ENCODE measurements around the gene MBD5. TPM values are rescaled to one million over a fixed set of nuclear protein-coding genes. Genes with fewer than 3 reads are reported as not detected.

Gene MBD5
- polyA plus RNA-seq, 1 donor (not counting 4 experiments of a cell fraction or from before 2014, with no cell fraction given) = 20.1 TPM

DNA sequence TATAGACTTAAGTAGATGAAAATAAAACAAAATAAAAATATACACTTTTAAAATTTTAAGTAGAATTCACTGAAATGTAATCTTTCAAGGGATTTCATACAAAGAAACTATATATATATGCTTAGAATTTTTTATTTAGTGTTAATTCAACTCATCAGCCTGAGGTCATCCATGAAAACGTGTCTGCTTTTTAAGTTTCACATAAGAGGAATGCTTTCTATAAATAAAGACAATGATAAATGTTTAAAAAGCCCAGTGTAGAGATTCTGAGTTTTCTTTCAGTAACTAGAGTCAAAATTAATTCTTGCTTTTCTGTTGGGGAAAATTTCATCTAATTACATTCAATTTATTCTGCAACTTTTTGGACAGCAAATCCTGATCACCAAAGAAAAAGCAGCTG is 213.3 kb downstream of the MBD5 start:
- Histone ChIP-seq H3K4me3 (ENCODE audit: control insufficient read depth in 2 of 3, extremely low read depth in 1 of 3, insufficient read depth in 2 of 3, low read depth in 1 of 3, low read length in 3 of 3) (no peak overlapping the region), H2AFZ (ENCODE audit: control insufficient read depth, low read length) (no peak overlapping the region), H3K36me3 (ENCODE audit: control insufficient read depth in 2 of 2, extremely low read depth in 1 of 2, insufficient read depth in 2 of 2, low read length in 2 of 2) (peaks cover 0 to 2% of the 10 kb centered on the region in 2 experiments), H3K4me2 (ENCODE audit: control insufficient read depth, extremely low read depth, insufficient read depth, low read depth, low read length) (no peak overlapping the region), H3K27me3 (ENCODE audit: control insufficient read depth, extremely low read depth, insufficient read depth, low read length) (no peaks in the 10 kb centered on the region), H3K4me1 (ENCODE audit: control insufficient read depth, extremely low read depth, insufficient read depth, low read length) (no peaks in the 10 kb centered on the region), H3K9ac (ENCODE audit: control insufficient read depth, extremely low read depth, insufficient read depth, low read length) (no peak overlapping the region), H4K20me1 (ENCODE audit: control insufficient read depth, extremely low read depth, insufficient read depth, low read length) (no peaks in the 10 kb centered on the region), H3K79me2 (ENCODE audit: control insufficient read depth, insufficient read depth, low read length) (no peaks in the 10 kb centered on the region), H3K9me1 (ENCODE audit: control insufficient read depth, extremely low read depth, insufficient read depth, low read length) (no peaks in the 10 kb centered on the region), H3K27ac (ENCODE audit: control insufficient read depth, insufficient read depth, low read length) (no peak overlapping the region), H3K9me3 (ENCODE audit: control insufficient read depth, low read depth, low read length) (no peaks in the 10 kb centered on the region)
- dilution Hi-C loops (cut with MboI; ENCODE audit: extremely low pct_ligation_motif_present, low sequenced_read_pairs) = no loop called here
- TF ChIP-seq, protein P1, sequence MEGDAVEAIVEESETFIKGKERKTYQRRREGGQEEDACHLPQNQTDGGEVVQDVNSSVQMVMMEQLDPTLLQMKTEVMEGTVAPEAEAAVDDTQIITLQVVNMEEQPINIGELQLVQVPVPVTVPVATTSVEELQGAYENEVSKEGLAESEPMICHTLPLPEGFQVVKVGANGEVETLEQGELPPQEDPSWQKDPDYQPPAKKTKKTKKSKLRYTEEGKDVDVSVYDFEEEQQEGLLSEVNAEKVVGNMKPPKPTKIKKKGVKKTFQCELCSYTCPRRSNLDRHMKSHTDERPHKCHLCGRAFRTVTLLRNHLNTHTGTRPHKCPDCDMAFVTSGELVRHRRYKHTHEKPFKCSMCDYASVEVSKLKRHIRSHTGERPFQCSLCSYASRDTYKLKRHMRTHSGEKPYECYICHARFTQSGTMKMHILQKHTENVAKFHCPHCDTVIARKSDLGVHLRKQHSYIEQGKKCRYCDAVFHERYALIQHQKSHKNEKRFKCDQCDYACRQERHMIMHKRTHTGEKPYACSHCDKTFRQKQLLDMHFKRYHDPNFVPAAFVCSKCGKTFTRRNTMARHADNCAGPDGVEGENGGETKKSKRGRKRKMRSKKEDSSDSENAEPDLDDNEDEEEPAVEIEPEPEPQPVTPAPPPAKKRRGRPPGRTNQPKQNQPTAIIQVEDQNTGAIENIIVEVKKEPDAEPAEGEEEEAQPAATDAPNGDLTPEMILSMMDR (optimal IDR thresholded peaks at IDR 0.05 in 1 of 3, IDR thresholded peaks at IDR 0.05 in 1 of 3, conservative IDR thresholded peaks at IDR 0.05 in 1 of 3; ENCODE audit: extremely low read depth in 1 of 3, insufficient read depth in 2 of 3, low read length in 3 of 3) = no peak
- TF ChIP-seq EZH2 (IDR thresholded peaks at IDR 0.05; ENCODE audit: low read length) = no peak
- FAIRE-seq (no peak), DNase-seq (ENCODE audit: low read depth, low spot score) (no peak)

DNA sequence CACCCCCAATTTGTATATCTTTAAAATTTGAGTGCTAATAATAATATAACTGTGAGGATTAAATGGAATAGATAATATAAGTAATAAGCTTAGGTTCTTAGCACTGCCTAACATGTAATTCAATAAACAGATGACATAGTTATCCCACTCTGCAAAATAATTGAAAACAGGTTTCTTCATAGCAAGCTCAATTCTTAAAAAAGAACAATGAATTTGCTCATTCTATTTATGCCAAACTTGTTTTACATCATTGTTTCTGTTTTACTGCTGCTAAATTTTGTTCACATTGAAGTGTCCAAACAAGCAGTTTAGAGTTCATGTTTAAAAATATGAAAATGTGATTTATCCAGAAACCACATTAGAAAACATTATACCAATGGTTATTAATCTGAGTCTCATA is 217.0 kb downstream of the MBD5 start:
- no peak overlapping the region for H3K4me3 ChIP-seq (ENCODE audit: control insufficient read depth in 2 of 3, extremely low read depth in 1 of 3, insufficient read depth in 2 of 3, low read depth in 1 of 3, low read length in 3 of 3)
- no peak for DNase-seq (ENCODE audit: low read depth, low spot score)

More for the DNA sequence above, 217.0 kb downstream of the MBD5 start:
- no peaks in the 10 kb centered on the region for H3K4me1 ChIP-seq (ENCODE audit: control insufficient read depth, extremely low read depth, insufficient read depth, low read length)
- H3K27ac ChIP-seq (ENCODE audit: control insufficient read depth, insufficient read depth, low read length) = no peak overlapping the region
- H3K9me1 ChIP-seq (ENCODE audit: control insufficient read depth, extremely low read depth, insufficient read depth, low read length) = no peaks in the 10 kb centered on the region
- no peak for FAIRE-seq
- H3K79me2 ChIP-seq (ENCODE audit: control insufficient read depth, insufficient read depth, low read length) = no peaks in the 10 kb centered on the region
- no peaks in the 10 kb centered on the region for H4K20me1 ChIP-seq (ENCODE audit: control insufficient read depth, extremely low read depth, insufficient read depth, low read length)
- H3K4me2 ChIP-seq (ENCODE audit: control insufficient read depth, extremely low read depth, insufficient read depth, low read depth, low read length) = no peak overlapping the region
- no peaks in the 10 kb centered on the region for H3K9me3 ChIP-seq (ENCODE audit: control insufficient read depth, low read depth, low read length)
- H3K27me3 ChIP-seq (ENCODE audit: control insufficient read depth, extremely low read depth, insufficient read depth, low read length) = no peaks in the 10 kb centered on the region
- H3K9ac ChIP-seq (ENCODE audit: control insufficient read depth, extremely low read depth, insufficient read depth, low read length) = no peak overlapping the region
- H2AFZ ChIP-seq (ENCODE audit: control insufficient read depth, low read length) = no peak overlapping the region
- TF ChIP-seq, protein P1 (optimal IDR thresholded peaks at IDR 0.05 in 1 of 3, IDR thresholded peaks at IDR 0.05 in 1 of 3, conservative IDR thresholded peaks at IDR 0.05 in 1 of 3; ENCODE audit: extremely low read depth in 1 of 3, insufficient read depth in 2 of 3, low read length in 3 of 3) = no peak
- no peak for TF ChIP-seq EZH2 (IDR thresholded peaks at IDR 0.05; ENCODE audit: low read length)
- peaks cover 0 to 2% of the 10 kb centered on the region in 2 experiments for H3K36me3 ChIP-seq (ENCODE audit: control insufficient read depth in 2 of 2, extremely low read depth in 1 of 2, insufficient read depth in 2 of 2, low read length in 2 of 2)
- dilution Hi-C loops (cut with MboI; ENCODE audit: extremely low pct_ligation_motif_present, low sequenced_read_pairs) = no loop called here
